Measurements from ENCODE around the gene TBCK. TPM values are rescaled to one million over a fixed set of nuclear protein-coding genes. Genes with fewer than 3 reads are reported as not detected.

Gene TBCK
- total RNA-seq, 1 donor from 2014 or later, result 81.4 TPM

Other genes with a start within 250 kb of the TBCK start
- 30.2 TPM for gene AIMP1, start 341 bp upstream of the TBCK start, total RNA-seq (ENCODE audit: unreplicated experiment)
- not detected for gene GIMD1, start 52.6 kb upstream of the TBCK start, total RNA-seq (ENCODE audit: unreplicated experiment)

Data from glutamatergic neuron (in vitro differentiated cells).